ENCODE measurements around the gene ATXN7L3. TPM values are rescaled to one million over a fixed set of nuclear protein-coding genes. Genes with fewer than 3 reads are reported as not detected.

The ATXN7L3 gene
- total RNA-seq, 1 experiment from 2014 or later: 28.8 TPM

DNA sequence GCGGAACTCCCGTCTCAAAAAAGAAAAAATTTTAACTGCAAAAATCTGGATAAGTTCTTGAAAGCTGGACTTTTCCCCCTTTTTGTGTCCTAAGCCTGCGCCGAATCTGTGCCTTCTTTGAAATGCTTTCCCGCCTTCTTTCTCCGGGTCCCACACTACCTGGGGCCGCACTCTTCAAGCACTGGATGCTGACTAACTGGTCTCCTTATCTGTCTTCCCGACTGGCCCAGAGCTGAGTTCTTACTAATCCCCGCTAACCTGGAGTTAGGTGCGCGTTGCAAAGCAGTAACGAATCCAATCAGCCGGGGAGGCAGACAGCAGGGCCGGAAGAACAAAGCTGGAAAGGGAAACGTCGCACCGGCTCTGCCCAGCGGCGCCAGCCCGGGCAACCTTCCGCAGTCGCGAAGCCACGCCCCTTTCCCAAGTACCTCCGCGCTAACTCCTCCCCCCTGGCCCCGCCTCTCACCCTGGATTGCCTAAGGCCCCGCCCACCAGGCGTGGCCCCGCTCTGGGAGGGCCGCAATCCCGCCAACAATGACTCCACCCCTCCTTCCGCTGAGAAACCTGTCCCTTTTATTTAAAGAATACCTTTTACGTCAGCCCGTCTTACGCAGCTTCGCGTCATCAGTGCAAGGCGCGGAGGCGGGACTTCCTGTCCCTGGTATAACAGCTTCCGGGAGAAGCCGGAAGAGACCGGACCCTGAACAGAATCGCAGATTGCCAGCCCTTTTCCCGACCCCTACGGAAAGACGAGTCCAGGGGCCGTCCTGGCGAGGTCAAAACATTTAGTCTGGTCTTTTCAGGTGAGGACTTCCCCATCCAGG, 13.2 kb downstream of the ATXN7L3 start, which contains the start of gene TMUB2:
TSS of gene TMUB2 (plus strand) at position 666 of the 824 bp plus-strand sequence. CDS start 737 bp downstream, outside the sequence.
- DNase-seq (ENCODE audit: low read depth): peak; percentile 99
- in situ Hi-C loops (cut with HindIII; ENCODE audit: low pct_unique_long_range_greater_than_20kb, low sequenced_read_pairs): no loop called here

DNA sequence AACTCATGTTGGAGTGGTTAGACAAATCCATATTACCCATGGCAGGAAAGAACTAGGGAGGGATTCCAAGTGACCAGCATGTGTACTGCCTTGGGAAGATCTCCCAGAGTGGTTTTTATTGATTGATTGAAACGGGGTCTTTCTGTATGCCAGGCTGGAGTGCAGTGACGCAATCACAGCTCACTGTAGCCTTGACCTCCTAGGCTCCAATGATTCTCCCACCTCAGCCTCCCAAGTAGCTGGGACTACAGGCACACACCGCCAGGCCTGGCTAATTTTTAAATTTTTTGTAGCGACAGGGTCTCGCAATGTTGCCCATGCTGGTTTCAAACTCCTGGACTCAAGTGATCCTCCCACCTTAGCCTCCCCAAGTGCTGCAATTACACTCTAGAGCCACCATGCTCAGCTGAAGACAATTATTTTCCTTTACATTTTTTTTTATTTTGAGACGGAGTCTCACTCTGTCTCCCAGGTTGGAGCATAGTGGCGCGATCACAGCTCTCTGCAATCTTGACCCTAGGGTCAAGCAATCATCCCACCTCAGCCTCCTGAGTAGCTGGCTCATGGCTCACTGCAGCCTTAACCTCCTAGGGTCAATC, 15.4 kb downstream of the ATXN7L3 start:
- in situ Hi-C loops (cut with HindIII; ENCODE audit: low pct_unique_long_range_greater_than_20kb, low sequenced_read_pairs): no loop called here

DNA sequence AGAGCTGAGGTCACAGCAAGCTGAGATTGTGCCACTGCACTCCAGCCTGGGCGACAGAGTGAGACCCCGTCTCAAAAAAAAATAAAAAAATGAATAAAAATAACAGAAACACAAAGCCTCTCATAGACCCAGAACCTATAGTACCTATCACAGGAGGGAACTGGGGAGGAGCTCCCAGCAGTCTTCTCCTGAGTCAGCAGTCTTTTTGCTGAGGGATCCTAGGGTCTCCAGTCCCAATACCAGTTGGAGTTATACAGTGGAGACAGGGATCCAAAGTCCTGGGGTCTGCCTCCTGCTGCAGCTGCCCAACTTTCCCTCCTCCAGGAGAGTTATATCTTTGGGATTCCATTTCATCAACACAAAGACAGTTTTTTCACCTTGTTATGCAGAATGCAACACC, 16.7 kb downstream of the ATXN7L3 start:
- in situ Hi-C loops (cut with HindIII; ENCODE audit: low pct_unique_long_range_greater_than_20kb, low sequenced_read_pairs): no loop called here
- DNase-seq (ENCODE audit: low read depth): no peak

More for the DNA sequence above, 15.4 kb downstream of the ATXN7L3 start:
- no peak for DNase-seq (ENCODE audit: low read depth)

- in situ Hi-C loops (cut with HindIII; ENCODE audit: low pct_unique_long_range_greater_than_20kb, low sequenced_read_pairs): no loop called here
- DNase-seq (ENCODE audit: low read depth): no peak
Observed at GRCh38 chr17:44178133-44178532, 21.6 kb downstream of the ATXN7L3 start.

DNA sequence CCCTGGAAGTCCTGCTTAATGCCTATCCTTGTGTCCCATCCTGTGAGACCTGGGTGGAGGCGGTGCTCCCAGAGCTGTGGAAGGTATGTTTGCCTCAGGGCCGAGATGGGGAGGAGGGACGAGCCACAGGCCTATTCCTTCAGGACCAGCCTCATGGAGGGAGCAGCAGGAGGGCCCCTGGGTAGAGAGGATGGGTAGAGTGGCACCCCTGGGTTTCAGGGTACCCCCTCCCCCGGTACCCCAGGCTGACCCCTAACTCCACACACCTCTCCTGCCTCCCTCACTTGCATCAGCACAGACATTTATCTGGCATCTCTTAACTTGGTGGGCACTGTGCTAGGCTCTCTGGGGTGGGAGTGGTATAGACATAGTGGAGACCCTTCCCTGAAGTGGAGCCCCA, 22.0 kb downstream of the ATXN7L3 start:
- in situ Hi-C loops (cut with HindIII; ENCODE audit: low pct_unique_long_range_greater_than_20kb, low sequenced_read_pairs): no loop called here

GRCh38 chr17:44176671-44177501, 22.8 kb downstream of the ATXN7L3 start:
- DNase-seq (ENCODE audit: low read depth): no peak
- in situ Hi-C loops (cut with HindIII; ENCODE audit: low pct_unique_long_range_greater_than_20kb, low sequenced_read_pairs): no loop called here

More for the DNA sequence above, 22.0 kb downstream of the ATXN7L3 start:
- no peak for DNase-seq (ENCODE audit: low read depth)

GRCh38 chr17:44176257-44176656, 23.4 kb downstream of the ATXN7L3 start:
- in situ Hi-C loops (cut with HindIII; ENCODE audit: low pct_unique_long_range_greater_than_20kb, low sequenced_read_pairs): no loop called here
- DNase-seq (ENCODE audit: low read depth): no peak

- in situ Hi-C loops (cut with HindIII; ENCODE audit: low pct_unique_long_range_greater_than_20kb, low sequenced_read_pairs): no loop called here
- DNase-seq (ENCODE audit: low read depth): no peak
Observed at GRCh38 chr17:44174427-44174826, 25.3 kb downstream of the ATXN7L3 start.

DNA sequence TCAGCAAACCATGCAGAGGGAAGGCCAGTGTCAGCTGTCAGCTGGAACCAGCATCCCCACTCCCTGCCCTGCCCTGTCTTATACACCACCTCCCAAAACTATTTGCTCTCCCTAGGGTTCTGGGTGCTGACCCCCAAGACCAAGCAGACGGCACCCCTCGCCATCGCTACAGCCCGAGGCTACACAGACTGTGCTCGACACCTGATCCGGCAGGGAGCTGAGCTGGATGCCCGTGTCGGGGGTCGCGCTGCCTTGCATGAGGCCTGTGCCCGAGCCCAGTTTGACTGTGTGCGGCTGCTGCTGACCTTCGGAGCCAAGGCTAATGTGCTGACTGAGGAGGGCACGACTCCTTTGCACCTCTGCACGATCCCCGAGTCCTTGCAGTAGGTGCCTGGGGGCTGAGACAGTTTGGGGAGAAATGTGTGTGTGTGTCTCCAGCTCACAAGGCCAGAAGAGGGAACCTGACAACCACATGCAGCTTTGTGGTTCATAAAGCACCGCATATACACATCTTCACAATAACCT, 27.7 kb downstream of the ATXN7L3 start:
- in situ Hi-C loops (cut with HindIII; ENCODE audit: low pct_unique_long_range_greater_than_20kb, low sequenced_read_pairs): no loop called here

DNA sequence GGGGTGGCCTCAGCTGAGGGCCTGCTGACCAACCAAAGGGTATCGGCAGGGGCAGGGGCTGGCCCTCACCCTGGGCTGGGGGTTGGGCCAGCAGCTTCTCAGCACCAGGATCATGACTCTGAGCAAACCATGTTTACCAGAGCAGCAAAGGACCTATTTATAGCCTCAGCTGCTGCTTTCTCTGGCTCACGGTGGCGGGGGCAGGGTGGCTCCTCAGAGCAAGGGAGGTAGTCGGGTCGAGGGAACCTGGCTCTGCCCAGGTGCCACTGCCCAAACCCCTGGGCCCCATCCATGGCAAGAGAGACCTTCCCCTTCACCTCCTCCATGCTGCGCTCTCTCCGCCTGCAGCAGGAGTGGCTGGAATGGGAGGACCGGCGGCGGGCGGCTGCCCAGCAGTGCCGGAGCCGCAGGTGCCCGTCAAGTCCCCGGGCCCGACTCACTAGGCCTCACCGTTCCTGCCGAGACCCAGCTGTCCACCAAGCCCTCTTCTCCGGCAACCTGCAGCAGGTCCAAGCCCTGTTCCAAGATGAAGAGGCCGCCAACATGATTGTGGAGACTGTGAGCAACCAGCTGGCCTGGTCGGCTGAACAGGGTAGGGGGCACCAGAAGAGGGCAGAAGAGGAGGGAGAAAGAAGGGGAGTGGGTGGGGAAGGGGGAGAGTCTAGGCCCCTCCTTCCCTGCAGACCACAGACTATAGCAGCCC, 29.0 kb downstream of the ATXN7L3 start, which contains the start of gene ASB16:
TSS of gene ASB16 (plus strand) at position 206 of the 703 bp plus-strand sequence. CDS start at position 292, 86 bp downstream.
- in situ Hi-C loops (cut with HindIII; ENCODE audit: low pct_unique_long_range_greater_than_20kb, low sequenced_read_pairs): no loop called here
- no peak for DNase-seq (ENCODE audit: low read depth)

More for the DNA sequence above, 27.7 kb downstream of the ATXN7L3 start:
- DNase-seq (ENCODE audit: low read depth): no peak

DNA sequence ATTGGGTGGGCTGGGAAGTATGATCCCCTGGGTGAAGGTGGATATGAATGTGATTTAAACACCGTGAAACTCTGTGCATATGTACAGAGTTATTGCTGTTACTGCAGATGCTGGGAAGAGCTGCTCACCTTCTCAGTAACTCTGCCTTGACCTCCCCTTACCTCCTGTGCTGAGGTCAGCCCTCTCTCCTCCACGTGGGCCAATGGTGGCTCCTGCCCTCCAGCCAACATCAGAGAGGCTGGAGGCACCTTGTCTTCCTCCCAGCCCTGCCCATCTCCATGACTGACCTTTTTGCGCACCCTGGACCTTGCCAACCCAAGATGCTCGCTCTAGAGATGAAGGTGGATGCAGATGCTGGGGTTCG, 29.6 kb downstream of the ATXN7L3 start:
- in situ Hi-C loops (cut with HindIII; ENCODE audit: low pct_unique_long_range_greater_than_20kb, low sequenced_read_pairs): no loop called here
- no peak for DNase-seq (ENCODE audit: low read depth)

DNA sequence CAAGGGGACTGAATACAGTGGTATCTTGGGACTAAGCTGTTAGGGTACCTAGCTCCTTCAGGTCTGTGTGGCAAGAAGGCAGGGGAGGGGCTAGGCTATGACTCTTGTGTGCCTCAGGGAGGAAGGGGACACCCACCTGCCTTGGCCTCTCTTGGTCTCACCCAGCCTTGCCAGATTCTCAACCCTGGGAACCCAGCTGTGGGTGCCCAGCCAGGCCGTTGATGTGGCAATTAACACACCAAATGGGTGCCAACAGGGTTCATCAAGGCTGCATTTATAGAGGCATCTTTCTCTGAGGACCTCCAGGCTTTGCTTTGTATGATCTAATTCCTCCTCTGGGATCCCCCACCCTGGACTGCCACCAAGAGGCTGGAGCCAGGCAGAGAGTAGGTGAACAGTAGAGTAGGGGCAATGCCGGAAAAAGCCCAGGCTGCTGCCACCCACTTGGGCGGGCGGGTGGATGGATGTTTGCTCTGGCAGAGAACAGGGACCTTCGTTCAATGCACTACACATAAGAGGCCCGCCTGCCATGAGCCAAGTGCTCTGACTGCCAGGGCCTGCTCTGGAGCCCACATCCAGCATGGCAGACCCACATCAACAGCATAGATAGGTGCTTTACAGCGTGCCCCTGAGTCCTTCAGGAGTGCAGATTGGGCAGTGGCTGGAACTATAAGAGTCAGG, 32.4 kb downstream of the ATXN7L3 start:
- DNase-seq (ENCODE audit: low read depth): no peak
- in situ Hi-C loops (cut with HindIII; ENCODE audit: low pct_unique_long_range_greater_than_20kb, low sequenced_read_pairs): no loop called here

GRCh38 chr17:44164476-44164875, 35.2 kb downstream of the ATXN7L3 start:
- no peak for DNase-seq (ENCODE audit: low read depth)
- in situ Hi-C loops (cut with HindIII; ENCODE audit: low pct_unique_long_range_greater_than_20kb, low sequenced_read_pairs): no loop called here

DNA sequence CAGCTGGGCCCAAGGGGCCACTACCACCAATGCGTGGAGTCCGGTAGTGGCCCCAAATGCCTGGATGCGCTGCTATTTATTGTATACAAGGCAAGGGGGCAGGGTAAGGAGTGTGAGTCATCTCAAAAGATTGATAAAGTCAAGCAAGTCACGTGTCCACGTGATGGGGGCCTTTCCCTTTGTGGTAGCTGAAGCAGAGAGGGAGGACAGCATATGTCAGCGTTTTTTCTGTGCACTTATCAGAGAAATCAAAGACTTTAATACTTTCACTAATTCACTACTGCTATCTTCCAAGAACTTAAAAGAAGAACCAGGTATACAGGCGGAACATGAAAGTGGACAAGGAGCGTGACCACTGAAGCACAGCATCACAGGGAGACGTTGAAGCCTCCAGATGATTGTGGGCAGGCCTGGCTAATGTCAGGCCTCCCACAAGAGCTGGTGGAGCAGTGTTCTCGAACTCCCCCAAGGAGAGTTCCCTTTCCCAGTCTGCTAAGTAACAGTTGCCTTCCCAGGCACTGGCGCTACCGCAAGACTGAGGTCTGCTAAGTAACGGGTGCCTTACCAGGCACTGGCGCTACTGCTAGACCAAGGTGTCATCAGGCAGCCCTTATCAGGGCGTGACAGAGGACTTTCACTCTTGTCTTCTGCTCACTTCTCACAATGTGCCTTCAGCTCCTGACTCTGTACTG, 40.0 kb downstream of the ATXN7L3 start:
- peak; percentile 24 for DNase-seq (ENCODE audit: low read depth)
- in situ Hi-C loops (cut with HindIII; ENCODE audit: low pct_unique_long_range_greater_than_20kb, low sequenced_read_pairs): no loop called here

DNA sequence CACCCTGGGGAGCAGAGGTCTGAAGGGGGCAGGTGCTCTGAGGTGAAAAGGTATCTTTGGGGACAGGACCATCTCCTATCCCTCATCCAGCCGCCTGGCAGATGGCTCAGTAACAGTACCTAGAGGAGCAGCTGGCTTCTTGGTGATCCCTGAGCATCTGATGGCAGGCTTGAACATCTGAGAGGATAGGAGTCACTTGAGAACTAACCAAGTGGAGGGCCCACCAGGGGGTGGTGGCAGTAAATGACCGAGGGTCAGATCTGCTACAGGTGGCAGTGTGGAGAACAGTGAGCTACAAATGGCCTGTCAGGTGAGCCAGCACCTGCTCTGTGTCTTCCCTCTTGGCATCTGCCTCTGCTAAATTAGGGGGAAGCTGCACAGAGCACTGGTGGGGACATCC, 44.2 kb downstream of the ATXN7L3 start:
- no peak for DNase-seq (ENCODE audit: low read depth)
- in situ Hi-C loops (cut with HindIII; ENCODE audit: low pct_unique_long_range_greater_than_20kb, low sequenced_read_pairs): no loop called here

DNA sequence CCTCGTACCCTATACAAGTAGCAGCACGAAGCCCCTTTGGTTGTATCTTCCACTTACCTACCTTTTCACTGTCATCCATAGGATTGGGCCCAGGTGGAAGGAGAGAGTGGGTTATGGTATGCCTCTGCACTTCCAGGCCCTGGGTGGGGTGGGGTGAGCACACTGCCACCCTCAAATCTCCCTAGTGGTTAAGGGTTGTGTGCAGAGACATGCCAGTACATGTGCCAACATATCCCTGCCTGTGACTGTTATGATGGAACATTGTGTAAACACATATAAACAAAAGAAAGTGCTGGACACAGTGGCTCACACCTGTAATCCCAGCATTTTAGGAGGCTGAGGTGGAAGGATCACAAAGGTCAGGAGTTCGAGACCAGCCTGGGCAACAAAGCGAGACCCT, 46.8 kb downstream of the ATXN7L3 start:
- no peak for DNase-seq (ENCODE audit: low read depth)
- in situ Hi-C loops (cut with HindIII; ENCODE audit: low pct_unique_long_range_greater_than_20kb, low sequenced_read_pairs): no loop called here

DNA sequence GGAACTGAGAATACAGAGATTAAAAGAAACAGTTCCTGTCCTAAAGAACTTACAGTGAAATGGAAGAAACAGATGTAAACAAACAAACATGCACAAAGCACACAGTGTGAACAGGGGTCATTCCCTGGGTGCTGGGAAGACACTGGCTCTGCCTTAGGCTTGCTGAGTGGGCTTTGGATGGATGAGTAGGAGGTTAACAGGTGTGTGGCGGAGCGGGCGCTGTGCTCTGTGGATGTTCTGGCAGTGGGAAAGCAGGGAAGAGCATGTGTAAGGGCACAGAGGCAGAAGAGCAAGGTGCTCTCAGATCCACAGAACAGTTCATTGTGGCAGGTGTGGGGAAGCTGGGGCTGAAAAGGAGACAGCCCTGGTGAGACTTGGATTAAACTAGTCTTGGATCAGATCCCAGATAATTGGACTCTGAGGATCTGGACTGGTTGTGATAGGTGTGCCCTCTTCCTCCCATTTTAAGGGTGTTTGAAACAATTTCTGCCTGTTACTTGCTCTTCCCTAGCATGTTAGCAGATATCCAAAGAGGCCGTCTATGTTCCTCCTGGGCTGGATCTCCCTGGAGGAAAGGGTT, 49.8 kb downstream of the ATXN7L3 start:
- in situ Hi-C loops (cut with HindIII; ENCODE audit: low pct_unique_long_range_greater_than_20kb, low sequenced_read_pairs): no loop called here

More for the DNA sequence above, 49.8 kb downstream of the ATXN7L3 start:
- no peak for DNase-seq (ENCODE audit: low read depth)
